Islet of Langerhans (tissue), 1 donor: ENCODE results near the gene PLAU.
"Not testable (repeated sequence)": the region's sequence is repeated elsewhere in the genome, so short reads cannot be mapped to it uniquely, and the experiment has no call there.

Experiments
- FAIRE-seq: peaks from one replicate; lab custom pipeline; 2011; peaks lifted over from hg19 to GRCh38; lab: Jason Lieb, UNC

The PLAU gene

GRCh38 chr10:73876971-73877370 is 34.0 kb upstream of the PLAU start:
- FAIRE-seq: no peak

GRCh38 chr10:73877533-73878160 is 33.3 kb upstream of the PLAU start:
- no peak for FAIRE-seq

- no peak for FAIRE-seq
Measured at GRCh38 chr10:73878365-73878764, 32.6 kb upstream of the PLAU start.

GRCh38 chr10:73879296-73880173 is 31.4 kb upstream of the PLAU start:
- no peak for FAIRE-seq

GRCh38 chr10:73881221-73881919 is 29.6 kb upstream of the PLAU start:
- no peak for FAIRE-seq

GRCh38 chr10:73884017-73884416 is 26.9 kb upstream of the PLAU start:
- FAIRE-seq: no peak

GRCh38 chr10:73886085-73886529 is 24.8 kb upstream of the PLAU start:
- no peak for FAIRE-seq

- FAIRE-seq: no peak
Measured at GRCh38 chr10:73886661-73887293, 24.2 kb upstream of the PLAU start.

GRCh38 chr10:73887294-73888039 is 23.5 kb upstream of the PLAU start:
- FAIRE-seq: no peak

GRCh38 chr10:73888514-73888913 is 22.4 kb upstream of the PLAU start:
- FAIRE-seq: no peak

GRCh38 chr10:73889014-73889413 is 21.9 kb upstream of the PLAU start:
- no peak for FAIRE-seq

GRCh38 chr10:73889416-73889815 is 21.5 kb upstream of the PLAU start:
- FAIRE-seq: not testable (repeated sequence)

- no peak for FAIRE-seq
Measured at GRCh38 chr10:73890261-73890660, 20.7 kb upstream of the PLAU start.

- FAIRE-seq: not testable (repeated sequence)
Measured at GRCh38 chr10:73890830-73891229, 20.1 kb upstream of the PLAU start.

GRCh38 chr10:73891540-73891939 is 19.4 kb upstream of the PLAU start:
- FAIRE-seq: no peak

- no peak for FAIRE-seq
Measured at GRCh38 chr10:73892310-73893030, 18.5 kb upstream of the PLAU start.

GRCh38 chr10:73893426-73893825 is 17.5 kb upstream of the PLAU start:
- no peak for FAIRE-seq

- no peak for FAIRE-seq
Measured at GRCh38 chr10:73894245-73894971, 16.5 kb upstream of the PLAU start.

GRCh38 chr10:73895381-73895780 is 15.6 kb upstream of the PLAU start:
- not testable (repeated sequence) for FAIRE-seq

- FAIRE-seq: no peak
Measured at GRCh38 chr10:73897693-73898092, 13.2 kb upstream of the PLAU start.
